NCI-H526 treated with DMSO at 0.1 percent for 48 hours (cell line): ENCODE measurements around the gene NUP35.

ENCODE experiments used
- DNase-seq: peaks from one replicate; lab custom pipeline; 2025; lab: John Stamatoyannopoulos, UW

NUP35 gene

DNA sequence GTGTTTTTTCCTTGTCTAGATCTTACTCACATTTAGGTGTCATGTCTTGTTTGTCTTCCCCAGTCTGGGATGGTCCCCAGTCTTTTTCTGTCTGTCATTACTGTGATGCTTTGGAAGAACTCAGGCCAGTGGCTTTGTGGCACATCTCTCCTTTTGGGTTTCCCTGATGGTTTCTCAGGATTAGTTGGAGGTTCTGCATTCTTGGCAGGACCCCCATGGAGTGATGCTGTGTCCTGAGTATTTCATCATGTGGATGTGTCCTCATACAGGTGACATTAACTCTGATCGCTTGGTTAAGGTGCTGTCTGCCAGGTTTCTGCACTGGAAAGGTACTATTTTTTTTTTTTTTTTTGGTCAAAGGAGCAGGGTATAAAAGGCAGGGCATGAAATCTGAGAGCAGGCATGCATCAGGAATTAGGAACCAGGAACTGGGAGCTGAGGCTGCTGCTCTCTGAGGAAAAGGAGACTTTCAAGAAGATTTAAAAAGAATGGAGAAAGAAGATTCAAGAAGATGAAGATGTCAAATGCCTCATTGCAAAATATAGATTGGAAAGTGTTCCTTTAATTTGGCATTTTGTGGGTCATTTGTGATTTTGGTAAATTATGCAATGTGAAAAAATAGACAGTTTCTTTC is 85.3 kb downstream of the NUP35 start:
- DNase-seq, result no peak
